Left lung (tissue), 10 donors: ENCODE results near the gene CCND2. TPM values are rescaled to one million over a fixed set of nuclear protein-coding genes. Genes with fewer than 3 reads are reported as not detected.

ENCODE experiments used
- ATAC-seq: fragments of 200-7000 bp; cut with Tn5 transposase; one replicate; pipeline ENCODE4 v1.9.1; 2020; ENCODE audit warnings: moderate library complexity
- DNase-seq, 4 donors: peaks; one replicate each; pipeline ENCODE4 v3.0.0-alpha.2; 2013 to 2020
- H3K27ac ChIP-seq, 2 donors: fragments of 200-600 bp; sonication (generic) in 1 of 2; one replicate each; pipeline versions ENCODE4 v1.5.0 to v1.8.0; 2020 to 2021
- H3K27me3 ChIP-seq, 2 donors: fragments of 200-600 bp; sonication (generic) in 1 of 2; one replicate each; pipeline versions ENCODE4 v1.5.0 to v1.8.0; 2020 to 2021
- H3K36me3 ChIP-seq, 2 donors: fragments of 200-600 bp; sonication (generic) in 1 of 2; one replicate each; pipeline versions ENCODE4 v1.5.0 to v1.8.0; 2020 to 2021
- H3K4me1 ChIP-seq, 2 donors: fragments of 200-600 bp; one replicate each; pipeline ENCODE4 v1.8.0; 2021
- H3K4me3 ChIP-seq, 2 donors: fragments of 200-600 bp; sonication (generic) in 1 of 2; one replicate each; pipeline versions ENCODE4 v1.5.0 to v1.8.0; 2020 to 2021; ENCODE audit warnings: mild to moderate bottlenecking in 1 of 2
- H3K9me3 ChIP-seq, 2 donors: fragments of 200-600 bp; sonication (generic) in 1 of 2; one replicate each; pipeline versions ENCODE4 v1.5.0 to v1.8.0; 2020 to 2021
- intact Hi-C, 2 donors: fragments of 100-400 bp; cut with DNase I; formaldehyde crosslinking; loops; one replicate each; pipeline versions ENCODE4 v1.11.2 to v1.14.2; 2022
- polyA plus RNA-seq, 6 donors: library from polyadenylated mRNA; unstranded; fragments of 120-200 nt; gene quantifications; one replicate each; pipeline ENCODE4 v1.2.1, GENCODE V29; 2013; ENCODE audit not compliant: insufficient read length in 6 of 6
- total RNA-seq, 2 donors: library from RNA; stranded (reverse); fragmentation: NEBNext Ultra II Directional; extraction: Animal tissue kit (Norgen Biotek cat#: 25700); gene quantifications; one replicate each; pipeline ENCODE4 v1.2.1, GENCODE V29; 2021
- TF ChIP-seq, protein P1 (sequence below), 2 donors: fragments of 200-600 bp; sonication (generic) in 1 of 2; IDR thresholded peaks; one replicate each; pipeline versions ENCODE4 v1.5.0 to v1.8.0; 2021; ENCODE audit warnings: antibody characterized with exemption in 2 of 2
- donor health status: DM: no; HTN: yes; CAD: no.
- donor health status: DM: no; HTN: no; CAD: no.

Gene CCND2
- total and polyA plus RNA-seq, 8 donors = 45.6 to 203 (median 58.9) TPM

DNA sequence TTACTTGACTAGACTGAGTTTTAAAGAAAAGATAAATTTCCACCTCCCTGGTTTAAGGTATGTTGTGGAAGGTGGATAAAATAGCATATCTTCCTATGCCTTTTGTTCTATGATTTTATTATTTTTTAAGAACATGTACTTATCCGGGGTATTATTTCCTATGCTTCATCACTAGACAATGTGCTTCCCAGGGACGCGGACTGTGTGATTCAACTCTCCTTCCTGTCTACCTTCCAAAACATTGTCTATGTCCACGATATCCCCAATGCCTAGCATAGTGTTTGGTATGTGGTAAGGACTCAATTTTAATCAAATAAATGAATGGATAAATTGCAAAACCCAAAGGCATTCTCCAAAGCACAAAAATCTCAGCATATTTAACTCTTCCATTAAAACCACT is 8.3 kb upstream of the CCND2 start:
- Histone ChIP-seq H3K4me1 (peaks cover 2 to 15% of the 10 kb centered on the region in 2 donors), H3K27ac (no peak overlapping the region), H3K4me3 (no peak overlapping the region), H3K27me3 (peaks cover 13 to 49% of the 10 kb centered on the region in 2 donors), H3K36me3 (no peaks in the 10 kb centered on the region), H3K9me3 (no peaks in the 10 kb centered on the region)
- DNase-seq = no peak
- ATAC-seq = no peak
- intact Hi-C loops = no loop called here
- TF ChIP-seq, protein P1, sequence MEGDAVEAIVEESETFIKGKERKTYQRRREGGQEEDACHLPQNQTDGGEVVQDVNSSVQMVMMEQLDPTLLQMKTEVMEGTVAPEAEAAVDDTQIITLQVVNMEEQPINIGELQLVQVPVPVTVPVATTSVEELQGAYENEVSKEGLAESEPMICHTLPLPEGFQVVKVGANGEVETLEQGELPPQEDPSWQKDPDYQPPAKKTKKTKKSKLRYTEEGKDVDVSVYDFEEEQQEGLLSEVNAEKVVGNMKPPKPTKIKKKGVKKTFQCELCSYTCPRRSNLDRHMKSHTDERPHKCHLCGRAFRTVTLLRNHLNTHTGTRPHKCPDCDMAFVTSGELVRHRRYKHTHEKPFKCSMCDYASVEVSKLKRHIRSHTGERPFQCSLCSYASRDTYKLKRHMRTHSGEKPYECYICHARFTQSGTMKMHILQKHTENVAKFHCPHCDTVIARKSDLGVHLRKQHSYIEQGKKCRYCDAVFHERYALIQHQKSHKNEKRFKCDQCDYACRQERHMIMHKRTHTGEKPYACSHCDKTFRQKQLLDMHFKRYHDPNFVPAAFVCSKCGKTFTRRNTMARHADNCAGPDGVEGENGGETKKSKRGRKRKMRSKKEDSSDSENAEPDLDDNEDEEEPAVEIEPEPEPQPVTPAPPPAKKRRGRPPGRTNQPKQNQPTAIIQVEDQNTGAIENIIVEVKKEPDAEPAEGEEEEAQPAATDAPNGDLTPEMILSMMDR (IDR thresholded peaks at IDR 0.05) = no peak

DNA sequence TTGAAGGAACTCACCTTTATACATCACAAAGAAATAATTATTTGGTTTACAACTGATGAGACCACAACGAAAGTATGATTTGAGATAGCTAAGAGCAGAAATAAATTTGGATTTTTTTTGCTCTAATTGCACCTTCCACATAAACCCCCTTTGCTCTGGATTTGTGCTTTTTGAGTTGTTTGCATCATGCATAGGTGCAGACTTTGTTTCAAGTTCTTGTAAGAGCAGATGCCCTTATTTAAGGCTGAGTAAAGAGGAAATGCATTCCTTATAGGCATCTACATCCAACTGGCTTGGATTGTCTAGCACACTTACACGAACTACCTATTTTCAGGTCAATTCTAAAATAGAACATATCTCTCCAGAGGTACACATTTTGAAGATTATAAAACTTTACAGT is 6.6 kb upstream of the CCND2 start:
- H3K27me3 ChIP-seq = peaks cover 20 to 66% of the 10 kb centered on the region in 2 donors

DNA sequence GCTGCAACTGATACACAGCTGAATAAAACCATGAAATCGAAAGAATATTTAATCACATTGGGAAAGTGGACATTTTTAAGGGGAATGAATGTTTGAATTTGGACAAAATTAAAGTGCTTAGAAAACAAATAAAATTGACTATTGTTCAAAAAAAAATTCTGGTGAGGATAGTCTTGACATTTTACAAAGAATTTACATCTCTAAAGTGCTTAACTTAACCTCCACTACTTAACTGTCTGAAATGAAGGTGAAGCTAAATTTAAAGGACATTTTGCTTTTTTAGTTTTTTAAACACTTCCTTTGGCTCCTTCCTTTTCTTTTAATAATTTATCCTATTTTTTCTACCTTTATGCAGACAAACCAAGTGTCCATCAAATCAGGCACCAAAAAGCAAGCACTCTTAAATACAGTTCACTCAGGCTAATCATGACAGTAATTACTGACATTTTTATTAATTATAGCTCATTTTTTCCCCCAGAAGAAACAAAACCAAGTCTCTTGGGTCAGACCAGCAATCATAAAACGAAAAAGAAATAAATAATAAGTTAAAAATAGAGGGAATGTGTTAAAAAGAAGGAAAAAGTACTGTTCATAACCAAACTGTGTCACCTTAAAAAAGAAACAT is 5.7 kb upstream of the CCND2 start:
- Histone ChIP-seq H3K4me1 (peaks cover 17 to 41% of the 10 kb centered on the region in 2 donors), H3K4me3 (no peak overlapping the region), H3K36me3 (no peaks in the 10 kb centered on the region), H3K9me3 (no peaks in the 10 kb centered on the region), H3K27me3 (peaks cover 20 to 75% of the 10 kb centered on the region in 2 donors), H3K27ac (no peak overlapping the region)
- TF ChIP-seq, protein P1 (IDR thresholded peaks at IDR 0.05) = no peak
- DNase-seq (no peak), ATAC-seq (no peak)
- intact Hi-C loops = no loop called here

More for the DNA sequence above, 6.6 kb upstream of the CCND2 start:
- Histone ChIP-seq H3K4me3 (no peak overlapping the region), H3K27ac (no peak overlapping the region), H3K36me3 (no peaks in the 10 kb centered on the region), H3K9me3 (no peaks in the 10 kb centered on the region), H3K4me1 (peaks cover 11 to 32% of the 10 kb centered on the region in 2 donors)
- DNase-seq = no peak
- intact Hi-C loops = no loop called here
- no peak for ATAC-seq
- TF ChIP-seq, protein P1 (IDR thresholded peaks at IDR 0.05) = no peak

DNA sequence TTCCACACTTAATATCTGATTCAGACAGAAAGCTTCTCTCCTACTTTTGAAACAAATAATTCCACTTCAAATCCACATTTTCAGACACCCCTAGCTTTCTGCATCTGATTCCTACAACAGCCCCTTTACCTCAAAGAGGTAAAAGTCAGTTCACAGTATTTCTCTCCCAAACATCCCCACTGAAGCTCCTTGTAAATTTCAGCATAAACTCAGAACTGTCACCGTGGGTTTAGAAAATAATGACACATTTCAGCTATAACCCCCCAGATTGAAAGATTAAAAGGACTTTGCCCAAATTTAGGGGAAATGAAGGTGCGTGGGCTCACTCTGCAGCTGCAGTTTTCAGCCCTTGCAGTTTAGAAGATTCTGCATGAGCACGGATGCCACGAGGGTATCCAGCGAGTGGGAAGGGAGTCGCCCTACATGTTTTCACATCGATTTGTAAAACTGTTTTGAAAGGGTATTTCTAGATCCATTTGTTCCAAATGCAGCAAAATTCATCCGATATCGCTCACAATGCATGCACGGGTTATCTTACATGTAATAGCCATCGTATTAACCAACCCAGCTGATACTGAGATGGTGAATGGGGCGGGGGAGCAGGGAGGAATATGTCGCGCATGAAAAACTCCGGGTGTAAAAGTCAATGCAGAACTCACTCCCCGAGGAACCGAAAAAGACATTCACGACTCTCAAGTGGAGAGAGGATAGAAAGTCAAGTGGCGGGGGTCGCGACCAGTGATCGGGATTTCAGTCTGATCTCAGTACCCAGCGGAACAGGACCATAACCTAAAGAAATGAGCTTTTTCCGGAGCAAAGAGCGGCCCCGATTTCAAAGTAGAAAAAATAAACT is 5.0 kb upstream of the CCND2 start:
- DNase-seq = peak in 1 of 4 donors; percentile 56
- Histone ChIP-seq H3K4me3 (peak overlapping the region; percentile 33 to 64), H3K27me3 (peaks cover 20 to 82% of the 10 kb centered on the region in 2 donors), H3K36me3 (no peaks in the 10 kb centered on the region), H3K27ac (peak overlapping the region; percentile 84 to 87), H3K9me3 (no peaks in the 10 kb centered on the region), H3K4me1 (peaks cover 23 to 48% of the 10 kb centered on the region in 2 donors)
- TF ChIP-seq, protein P1 (IDR thresholded peaks at IDR 0.05) = no peak
- intact Hi-C loops = no loop called here
- no peak for ATAC-seq
